ENCODE results near the gene TMEM156.

TMEM156 gene

GRCh38 chr4:38952017-38952416, 80.2 kb downstream of the TMEM156 start:
- Histone ChIP-seq H3K79me1 (ENCODE audit: low read length) (no peaks in the 10 kb centered on the region), H3K27me3 (ENCODE audit: insufficient read depth, low read length, poor library complexity) (no peaks in the 10 kb centered on the region), H3K56ac (ENCODE audit: low read length) (no peak overlapping the region), H3K79me2 (ENCODE audit: control insufficient read depth, insufficient read depth, low read length) (no peaks in the 10 kb centered on the region), H3K4me2 (ENCODE audit: low read length) (no peak overlapping the region), H3K18ac (ENCODE audit: low read length) (no peak overlapping the region), H3K4me1 (ENCODE audit: control insufficient read depth, low read depth, low read length) (no peaks in the 10 kb centered on the region), H3K9ac (ENCODE audit: low read length) (no peak overlapping the region), H2BK5ac (ENCODE audit: low read length) (no peak overlapping the region), H4K8ac (ENCODE audit: low read depth, low read length) (no peak overlapping the region), H2AK5ac (ENCODE audit: low read length) (no peak overlapping the region), H3K27ac (ENCODE audit: low read depth, low read length) (no peak overlapping the region), H3K36me3 (ENCODE audit: control insufficient read depth, insufficient read depth, low read length) (no peaks in the 10 kb centered on the region), H4K5ac (ENCODE audit: low read length) (no peak overlapping the region), H3K4ac (ENCODE audit: low read depth, low read length) (no peak overlapping the region), H2BK15ac (replicated peaks; ENCODE audit: low read depth) (no peak overlapping the region), H3K4me3 (ENCODE audit: low read length) (no peak overlapping the region), H3K23ac (ENCODE audit: low read length) (no peak overlapping the region), H2BK120ac (ENCODE audit: low read depth, low read length) (no peak overlapping the region)
- no peak for DNase-seq
- WGBS (ENCODE audit: extremely low coverage, insufficient coverage, low lambda C conversion rate): no CpG with 5 or more reads among the region's 1 CpG

DNA sequence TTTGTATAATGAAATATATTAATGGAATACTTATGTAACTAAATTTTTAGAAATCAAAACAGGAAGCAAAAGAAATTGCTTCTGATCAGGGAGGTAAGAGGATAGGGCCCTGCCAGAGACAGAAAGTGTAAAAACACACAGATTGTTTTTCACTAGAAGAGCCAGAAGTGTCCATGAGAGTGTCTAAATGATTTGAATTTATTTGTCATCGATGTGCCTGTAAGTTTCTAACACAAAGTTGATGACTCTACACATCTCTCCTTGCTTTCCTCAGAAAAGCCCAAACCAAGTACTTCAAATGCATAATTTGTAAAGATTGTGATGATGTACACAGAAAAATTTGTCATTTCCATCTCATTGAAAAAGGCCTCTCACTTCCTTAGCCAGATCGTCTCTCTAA, 80.6 kb downstream of the TMEM156 start:
- H2BK5ac ChIP-seq (ENCODE audit: low read length): no peak overlapping the region
- H3K4ac ChIP-seq (ENCODE audit: low read depth, low read length): no peak overlapping the region
- H3K36me3 ChIP-seq (ENCODE audit: control insufficient read depth, insufficient read depth, low read length): no peaks in the 10 kb centered on the region
- no peak overlapping the region for H3K4me2 ChIP-seq (ENCODE audit: low read length)
- no peak for DNase-seq
- no peak overlapping the region for H4K5ac ChIP-seq (ENCODE audit: low read length)
- no CpG with 5 or more reads among the region's 2 CpGs for WGBS (ENCODE audit: extremely low coverage, insufficient coverage, low lambda C conversion rate)
- no peaks in the 10 kb centered on the region for H3K4me1 ChIP-seq (ENCODE audit: control insufficient read depth, low read depth, low read length)
- no peaks in the 10 kb centered on the region for H3K79me2 ChIP-seq (ENCODE audit: control insufficient read depth, insufficient read depth, low read length)
- no peak overlapping the region for H2AK5ac ChIP-seq (ENCODE audit: low read length)
- H2BK15ac ChIP-seq (replicated peaks; ENCODE audit: low read depth): no peak overlapping the region
- H3K27me3 ChIP-seq (ENCODE audit: insufficient read depth, low read length, poor library complexity): no peaks in the 10 kb centered on the region
- no peak overlapping the region for H3K18ac ChIP-seq (ENCODE audit: low read length)
- H3K23ac ChIP-seq (ENCODE audit: low read length): no peak overlapping the region
- H3K27ac ChIP-seq (ENCODE audit: low read depth, low read length): no peak overlapping the region
- no peak overlapping the region for H3K56ac ChIP-seq (ENCODE audit: low read length)
- no peak overlapping the region for H2BK120ac ChIP-seq (ENCODE audit: low read depth, low read length)
- no peak overlapping the region for H4K8ac ChIP-seq (ENCODE audit: low read depth, low read length)
- H3K4me3 ChIP-seq (ENCODE audit: low read length): no peak overlapping the region
- H3K9ac ChIP-seq (ENCODE audit: low read length): no peak overlapping the region
- H3K79me1 ChIP-seq (ENCODE audit: low read length): no peaks in the 10 kb centered on the region

DNA sequence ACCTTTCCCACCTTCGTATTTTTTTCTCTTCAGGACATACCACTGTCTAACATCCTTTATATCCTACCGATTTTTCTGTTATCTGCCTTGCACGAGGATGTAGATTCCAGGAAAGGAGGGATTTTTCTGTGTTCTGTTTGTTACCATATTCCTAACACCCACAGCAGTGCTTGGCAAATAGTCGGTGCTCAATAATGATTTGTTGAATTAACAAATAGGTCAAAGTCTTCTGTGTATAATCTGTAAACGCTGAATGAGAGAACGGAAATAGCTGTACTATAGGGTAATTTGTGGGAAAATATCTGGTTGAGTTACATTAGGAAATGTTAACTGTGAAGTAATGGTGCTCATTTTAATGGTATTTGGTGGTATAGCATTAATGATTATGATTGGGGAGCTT, 81.5 kb downstream of the TMEM156 start:
- Histone ChIP-seq H3K79me1 (ENCODE audit: low read length) (no peaks in the 10 kb centered on the region), H3K18ac (ENCODE audit: low read length) (no peak overlapping the region), H3K4me1 (ENCODE audit: control insufficient read depth, low read depth, low read length) (no peaks in the 10 kb centered on the region), H3K27me3 (ENCODE audit: insufficient read depth, low read length, poor library complexity) (no peaks in the 10 kb centered on the region), H3K27ac (ENCODE audit: low read depth, low read length) (no peak overlapping the region), H2AK5ac (ENCODE audit: low read length) (no peak overlapping the region), H3K23ac (ENCODE audit: low read length) (no peak overlapping the region), H3K56ac (ENCODE audit: low read length) (no peak overlapping the region), H2BK5ac (ENCODE audit: low read length) (no peak overlapping the region), H3K9ac (ENCODE audit: low read length) (no peak overlapping the region), H2BK15ac (replicated peaks; ENCODE audit: low read depth) (no peak overlapping the region), H2BK120ac (ENCODE audit: low read depth, low read length) (no peak overlapping the region), H4K8ac (ENCODE audit: low read depth, low read length) (no peak overlapping the region), H3K79me2 (ENCODE audit: control insufficient read depth, insufficient read depth, low read length) (no peaks in the 10 kb centered on the region), H3K4ac (ENCODE audit: low read depth, low read length) (no peak overlapping the region), H3K36me3 (ENCODE audit: control insufficient read depth, insufficient read depth, low read length) (no peaks in the 10 kb centered on the region), H4K5ac (ENCODE audit: low read length) (no peak overlapping the region), H3K4me3 (ENCODE audit: low read length) (no peak overlapping the region), H3K4me2 (ENCODE audit: low read length) (no peak overlapping the region)
- 100% methylated on average over 2 of the region's 6 CpGs for WGBS (ENCODE audit: extremely low coverage, insufficient coverage, low lambda C conversion rate)
- no peak for DNase-seq

- Histone ChIP-seq H4K5ac (ENCODE audit: low read length) (no peak overlapping the region), H3K4me3 (ENCODE audit: low read length) (no peak overlapping the region), H3K23ac (ENCODE audit: low read length) (no peak overlapping the region), H3K9ac (ENCODE audit: low read length) (no peak overlapping the region), H3K4me2 (ENCODE audit: low read length) (no peak overlapping the region), H3K79me2 (ENCODE audit: control insufficient read depth, insufficient read depth, low read length) (no peaks in the 10 kb centered on the region), H2BK15ac (replicated peaks; ENCODE audit: low read depth) (no peak overlapping the region), H3K56ac (ENCODE audit: low read length) (no peak overlapping the region), H2BK5ac (ENCODE audit: low read length) (no peak overlapping the region), H2BK120ac (ENCODE audit: low read depth, low read length) (no peak overlapping the region), H4K8ac (ENCODE audit: low read depth, low read length) (no peak overlapping the region), H3K27ac (ENCODE audit: low read depth, low read length) (no peak overlapping the region), H3K79me1 (ENCODE audit: low read length) (no peaks in the 10 kb centered on the region), H2AK5ac (ENCODE audit: low read length) (no peak overlapping the region), H3K18ac (ENCODE audit: low read length) (no peak overlapping the region), H3K4me1 (ENCODE audit: control insufficient read depth, low read depth, low read length) (no peaks in the 10 kb centered on the region), H3K4ac (ENCODE audit: low read depth, low read length) (no peak overlapping the region), H3K27me3 (ENCODE audit: insufficient read depth, low read length, poor library complexity) (no peaks in the 10 kb centered on the region), H3K36me3 (ENCODE audit: control insufficient read depth, insufficient read depth, low read length) (no peaks in the 10 kb centered on the region)
- DNase-seq: no peak
- WGBS (ENCODE audit: extremely low coverage, insufficient coverage, low lambda C conversion rate): no CpG with 5 or more reads among the region's 2 CpGs
Measured at GRCh38 chr4:38950159-38950558, 82.0 kb downstream of the TMEM156 start.

GRCh38 chr4:38949411-38950051, 82.7 kb downstream of the TMEM156 start:
- H3K18ac ChIP-seq (ENCODE audit: low read length): no peak overlapping the region
- H2BK120ac ChIP-seq (ENCODE audit: low read depth, low read length): no peak overlapping the region
- no peak overlapping the region for H2BK15ac ChIP-seq (replicated peaks; ENCODE audit: low read depth)
- no peak overlapping the region for H2AK5ac ChIP-seq (ENCODE audit: low read length)
- no peaks in the 10 kb centered on the region for H3K79me1 ChIP-seq (ENCODE audit: low read length)
- DNase-seq: peak; percentile 18
- no peak overlapping the region for H3K23ac ChIP-seq (ENCODE audit: low read length)
- no peak overlapping the region for H4K8ac ChIP-seq (ENCODE audit: low read depth, low read length)
- H3K4me1 ChIP-seq (ENCODE audit: control insufficient read depth, low read depth, low read length): no peaks in the 10 kb centered on the region
- H4K5ac ChIP-seq (ENCODE audit: low read length): no peak overlapping the region
- H3K56ac ChIP-seq (ENCODE audit: low read length): no peak overlapping the region
- H3K27ac ChIP-seq (ENCODE audit: low read depth, low read length): no peak overlapping the region
- no peaks in the 10 kb centered on the region for H3K27me3 ChIP-seq (ENCODE audit: insufficient read depth, low read length, poor library complexity)
- no peak overlapping the region for H3K4ac ChIP-seq (ENCODE audit: low read depth, low read length)
- no peak overlapping the region for H2BK5ac ChIP-seq (ENCODE audit: low read length)
- H3K79me2 ChIP-seq (ENCODE audit: control insufficient read depth, insufficient read depth, low read length): no peaks in the 10 kb centered on the region
- H3K9ac ChIP-seq (ENCODE audit: low read length): no peak overlapping the region
- H3K4me3 ChIP-seq (ENCODE audit: low read length): no peak overlapping the region
- WGBS (ENCODE audit: extremely low coverage, insufficient coverage, low lambda C conversion rate): no CpG with 5 or more reads among the region's 5 CpGs
- H3K4me2 ChIP-seq (ENCODE audit: low read length): no peak overlapping the region
- no peaks in the 10 kb centered on the region for H3K36me3 ChIP-seq (ENCODE audit: control insufficient read depth, insufficient read depth, low read length)

- Histone ChIP-seq H3K36me3 (ENCODE audit: control insufficient read depth, insufficient read depth, low read length) (no peaks in the 10 kb centered on the region), H3K79me2 (ENCODE audit: control insufficient read depth, insufficient read depth, low read length) (no peaks in the 10 kb centered on the region), H3K9ac (ENCODE audit: low read length) (no peak overlapping the region), H3K4ac (ENCODE audit: low read depth, low read length) (no peak overlapping the region), H3K18ac (ENCODE audit: low read length) (no peak overlapping the region), H2BK15ac (replicated peaks; ENCODE audit: low read depth) (no peak overlapping the region), H3K4me1 (ENCODE audit: control insufficient read depth, low read depth, low read length) (no peaks in the 10 kb centered on the region), H3K4me2 (ENCODE audit: low read length) (no peak overlapping the region), H4K5ac (ENCODE audit: low read length) (no peak overlapping the region), H2AK5ac (ENCODE audit: low read length) (no peak overlapping the region), H3K56ac (ENCODE audit: low read length) (no peak overlapping the region), H3K79me1 (ENCODE audit: low read length) (no peaks in the 10 kb centered on the region), H3K23ac (ENCODE audit: low read length) (no peak overlapping the region), H2BK120ac (ENCODE audit: low read depth, low read length) (no peak overlapping the region), H3K27ac (ENCODE audit: low read depth, low read length) (no peak overlapping the region), H2BK5ac (ENCODE audit: low read length) (no peak overlapping the region), H3K27me3 (ENCODE audit: insufficient read depth, low read length, poor library complexity) (no peaks in the 10 kb centered on the region), H4K8ac (ENCODE audit: low read depth, low read length) (no peak overlapping the region), H3K4me3 (ENCODE audit: low read length) (no peak overlapping the region)
- peak; percentile 3 for DNase-seq
- no CpG with 5 or more reads among the region's 2 CpGs for WGBS (ENCODE audit: extremely low coverage, insufficient coverage, low lambda C conversion rate)
Measured at GRCh38 chr4:38948551-38948950, 83.7 kb downstream of the TMEM156 start.

Measured in mesendoderm (in vitro differentiated cells).